ENCODE data around the gene RUNX1.
"Not testable (repeated sequence)": the region's sequence is repeated elsewhere in the genome, so short reads cannot be mapped to it uniquely, and the experiment has no call there.

Gene RUNX1

GRCh38 chr21:34808569-34809204 lies 240.4 kb downstream of the RUNX1 start:
- H3K4me1 Mint-ChIP-seq: peaks cover 23% of the 10 kb centered on the region
- peaks cover 22% of the 10 kb centered on the region for H3K36me3 Mint-ChIP-seq
- ATAC-seq (ENCODE audit: low read depth): no peak
- peaks cover 1% of the 10 kb centered on the region for H3K9me3 Mint-ChIP-seq
- H3K27ac Mint-ChIP-seq: no peak overlapping the region
- H3K27me3 Mint-ChIP-seq: no peaks in the 10 kb centered on the region
- no peak for DNase-seq (ENCODE audit: low spot score in 2 of 2)
- no peak overlapping the region for H3K4me3 Mint-ChIP-seq

- Mint-ChIP-seq H3K36me3 (peaks cover 21% of the 10 kb centered on the region), H3K4me1 (peaks cover 23% of the 10 kb centered on the region), H3K27ac (no peak overlapping the region), H3K9me3 (peaks cover 1% of the 10 kb centered on the region), H3K27me3 (no peaks in the 10 kb centered on the region), H3K4me3 (no peak overlapping the region)
- DNase-seq (ENCODE audit: low spot score in 2 of 2): no peak
- no peak for ATAC-seq (ENCODE audit: low read depth)
These were observed 241.1 kb downstream of the RUNX1 start for GRCh38 chr21:34807881-34808568.

- Mint-ChIP-seq H3K36me3 (peaks cover 21% of the 10 kb centered on the region), H3K4me1 (peaks cover 25% of the 10 kb centered on the region), H3K9me3 (peaks cover 1% of the 10 kb centered on the region), H3K4me3 (no peak overlapping the region), H3K27ac (no peak overlapping the region), H3K27me3 (no peaks in the 10 kb centered on the region)
- ATAC-seq (ENCODE audit: low read depth): no peak
- no peak for DNase-seq (ENCODE audit: low spot score in 2 of 2)
These were observed 241.8 kb downstream of the RUNX1 start for GRCh38 chr21:34807146-34807880.

- Mint-ChIP-seq H3K36me3 (peaks cover 17% of the 10 kb centered on the region), H3K9me3 (peaks cover 1% of the 10 kb centered on the region)
These were observed 242.7 kb downstream of the RUNX1 start for GRCh38 chr21:34806423-34806822.

GRCh38 chr21:34805157-34805556 lies 243.9 kb downstream of the RUNX1 start:
- Mint-ChIP-seq H3K9me3 (peaks cover 1% of the 10 kb centered on the region), H3K27me3 (no peaks in the 10 kb centered on the region), H3K27ac (peak overlapping the region; percentile 39), H3K36me3 (peaks cover 13% of the 10 kb centered on the region), H3K4me3 (no peak overlapping the region), H3K4me1 (peaks cover 22% of the 10 kb centered on the region)
- DNase-seq (ENCODE audit: low spot score in 2 of 2) (no peak), ATAC-seq (ENCODE audit: low read depth) (no peak)

More at GRCh38 chr21:34806423-34806822, 242.7 kb downstream of the RUNX1 start:
- no peak overlapping the region for H3K4me3 Mint-ChIP-seq
- H3K27ac Mint-ChIP-seq: no peak overlapping the region
- peaks cover 25% of the 10 kb centered on the region for H3K4me1 Mint-ChIP-seq
- H3K27me3 Mint-ChIP-seq: no peaks in the 10 kb centered on the region
- no peak for DNase-seq (ENCODE audit: low spot score in 2 of 2)
- no peak for ATAC-seq (ENCODE audit: low read depth)

GRCh38 chr21:34804584-34804983 lies 244.5 kb downstream of the RUNX1 start:
- H3K9me3 Mint-ChIP-seq; DNase-seq (ENCODE audit: low spot score in 2 of 2); H3K4me3 Mint-ChIP-seq; H3K27me3 Mint-ChIP-seq; ATAC-seq (ENCODE audit: low read depth): not testable (repeated sequence)
- H3K36me3 Mint-ChIP-seq: peaks cover 13% of the 10 kb centered on the region
- H3K27ac Mint-ChIP-seq: peak overlapping the region; percentile 39
- peaks cover 22% of the 10 kb centered on the region for H3K4me1 Mint-ChIP-seq

- Mint-ChIP-seq H3K4me3 (no peak overlapping the region), H3K4me1 (peaks cover 18% of the 10 kb centered on the region), H3K27ac (peak overlapping the region; percentile 39), H3K27me3 (no peaks in the 10 kb centered on the region), H3K36me3 (peaks cover 17% of the 10 kb centered on the region), H3K9me3 (peaks cover 1% of the 10 kb centered on the region)
- ATAC-seq (ENCODE audit: low read depth) (no peak), DNase-seq (ENCODE audit: low spot score in 2 of 2) (no peak)
These were observed 245.2 kb downstream of the RUNX1 start for GRCh38 chr21:34803782-34804370.

- Mint-ChIP-seq H3K27ac (peak overlapping the region; percentile 47), H3K4me3 (no peak overlapping the region), H3K4me1 (peaks cover 16% of the 10 kb centered on the region), H3K36me3 (peaks cover 24% of the 10 kb centered on the region), H3K27me3 (no peaks in the 10 kb centered on the region), H3K9me3 (peaks cover 1% of the 10 kb centered on the region)
- ATAC-seq (ENCODE audit: low read depth) (no peak), DNase-seq (ENCODE audit: low spot score in 2 of 2) (no peak)
These were observed 246.8 kb downstream of the RUNX1 start for GRCh38 chr21:34802180-34802899.

GRCh38 chr21:34801519-34802132 lies 247.5 kb downstream of the RUNX1 start:
- H3K36me3 Mint-ChIP-seq: peaks cover 27% of the 10 kb centered on the region
- H3K27ac Mint-ChIP-seq: no peak overlapping the region
- ATAC-seq (ENCODE audit: low read depth) (peak; percentile 73), DNase-seq (ENCODE audit: low spot score in 2 of 2) (peak; percentile 33 to 35)
- H3K9me3 Mint-ChIP-seq: no peaks in the 10 kb centered on the region
- H3K4me1 Mint-ChIP-seq: peaks cover 16% of the 10 kb centered on the region
- H3K27me3 Mint-ChIP-seq: no peaks in the 10 kb centered on the region
- H3K4me3 Mint-ChIP-seq: no peak overlapping the region

- Mint-ChIP-seq H3K36me3 (peaks cover 29% of the 10 kb centered on the region), H3K4me3 (no peak overlapping the region), H3K27ac (no peak overlapping the region), H3K4me1 (peaks cover 16% of the 10 kb centered on the region), H3K27me3 (no peaks in the 10 kb centered on the region), H3K9me3 (no peaks in the 10 kb centered on the region)
- DNase-seq (ENCODE audit: low spot score in 2 of 2) (no peak), ATAC-seq (ENCODE audit: low read depth) (no peak)
These were observed 248.1 kb downstream of the RUNX1 start for GRCh38 chr21:34800797-34801518.

- Mint-ChIP-seq H3K27ac (no peak overlapping the region), H3K27me3 (no peaks in the 10 kb centered on the region), H3K36me3 (peaks cover 34% of the 10 kb centered on the region), H3K4me1 (peaks cover 6% of the 10 kb centered on the region), H3K4me3 (no peak overlapping the region), H3K9me3 (no peaks in the 10 kb centered on the region)
- ATAC-seq (ENCODE audit: low read depth) (no peak), DNase-seq (ENCODE audit: low spot score in 2 of 2) (no peak)
These were observed 250.0 kb downstream of the RUNX1 start for GRCh38 chr21:34799092-34799491.

- DNase-seq (ENCODE audit: low spot score in 2 of 2) (no peak), ATAC-seq (ENCODE audit: low read depth) (no peak)
- Mint-ChIP-seq H3K9me3 (no peaks in the 10 kb centered on the region), H3K27ac (no peak overlapping the region), H3K27me3 (no peaks in the 10 kb centered on the region), H3K4me1 (peaks cover 5% of the 10 kb centered on the region), H3K36me3 (peaks cover 34% of the 10 kb centered on the region), H3K4me3 (no peak overlapping the region)
These were observed 251.1 kb downstream of the RUNX1 start for GRCh38 chr21:34797921-34798535.
